ENCODE results near the gene IKZF4.

Gene IKZF4

GRCh38 chr12:56084958-56085543 lies 64.2 kb downstream of the IKZF4 start:
- DNase-seq: no peak

DNA sequence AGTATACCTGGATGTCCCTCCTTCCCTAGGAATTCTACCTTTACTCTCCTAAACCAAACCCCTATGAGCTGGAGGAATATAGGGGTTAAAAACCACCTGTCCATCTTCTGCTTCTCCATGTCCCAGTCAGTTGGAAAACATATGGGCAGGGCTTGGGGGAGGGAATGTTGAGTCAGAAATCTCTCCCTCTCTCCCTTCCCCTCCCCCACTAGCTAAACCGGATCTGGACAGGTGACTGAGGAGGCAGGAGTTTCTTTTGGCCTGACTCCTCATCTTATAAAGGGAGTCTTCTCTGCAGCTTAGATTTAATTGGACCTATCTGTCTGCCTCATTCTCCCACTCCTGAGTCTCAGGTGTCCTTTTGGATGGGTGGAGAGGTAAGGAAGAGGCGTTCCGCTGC lies 65.3 kb downstream of the IKZF4 start:
- no peak for DNase-seq

GRCh38 chr12:56086608-56087007 lies 65.8 kb downstream of the IKZF4 start:
- no peak for DNase-seq

- DNase-seq: no peak
Observed at GRCh38 chr12:56087220-56087619, 66.4 kb downstream of the IKZF4 start.
